MG63 (cell line): ENCODE results near the gene SAMD1. TPM values are rescaled to one million over a fixed set of nuclear protein-coding genes. Genes with fewer than 3 reads are reported as not detected.

Experiments used
- total RNA-seq: library from RNA; depleted of rRNA; stranded (reverse); fragments of >200 nt; shearing (Covaris generic); gene quantifications from 2 replicates; pipeline ENCODE4 v1.2.3, GENCODE V29; 2014; ENCODE audit warnings: low replicate concordance; rRNA removed

The SAMD1 gene
- total RNA-seq, 1 experiment from 2014 or later, result 99.7 TPM

Other genes with a start within 250 kb of the SAMD1 start
- gene NANOS3, start 213.6 kb downstream of the SAMD1 start, total RNA-seq, result not detected in 2 replicates
- 5.1 and 8.4 TPM in 2 replicates for gene BRME1, start 184.6 kb downstream of the SAMD1 start, total RNA-seq
- 26.2 and 27.3 TPM in 2 replicates for gene CC2D1A, start 184.6 kb downstream of the SAMD1 start, total RNA-seq
- not detected in 2 replicates for gene PODNL1, start 152.3 kb downstream of the SAMD1 start, total RNA-seq
- 13.8 and 22.9 TPM in 2 replicates for gene DCAF15, start 138.2 kb downstream of the SAMD1 start, total RNA-seq
- gene RFX1, start 84.4 kb downstream of the SAMD1 start, total RNA-seq, result 0.86 and 3.3 TPM in 2 replicates
- gene RLN3, start 62.6 kb downstream of the SAMD1 start, total RNA-seq, result not detected in 2 replicates
- gene IL27RA, start 59.0 kb downstream of the SAMD1 start, total RNA-seq, result 3.3 and 8.4 TPM in 2 replicates
- gene PALM3, start 28.7 kb downstream of the SAMD1 start, total RNA-seq, result not detected in 2 replicates
- gene MISP3, start 18.0 kb downstream of the SAMD1 start, total RNA-seq, result 1.6 and 2.3 TPM in 2 replicates
- not detected in 2 replicates for gene C19orf67, start 5.0 kb downstream of the SAMD1 start, total RNA-seq
- 22.7 and 48.4 TPM in 2 replicates for gene PRKACA, start 27.0 kb upstream of the SAMD1 start, total RNA-seq
- 49.2 and 63.3 TPM in 2 replicates for gene ASF1B, start 45.8 kb upstream of the SAMD1 start, total RNA-seq
- gene ADGRL1, start 115.4 kb upstream of the SAMD1 start, total RNA-seq, result 2.8 and 9.7 TPM in 2 replicates